Stimulated activated CD8-positive, alpha-beta memory T cell treated with anti-CD3 and anti-CD28 coated beads, Interleukin-4, amount 100 ng/mL, for 1 hour (primary cell): ENCODE results near the gene HS6ST2.

Experiments
- DNase-seq, 2 donors: peaks; one replicate each; pipeline ENCODE4 v3.0.0-alpha.2; 2020; ENCODE audit warnings: low read depth in 2 of 2, low spot score in 1 of 2

The HS6ST2 gene

GRCh38 chrX:132807411-132808030, 150.9 kb downstream of the HS6ST2 start:
- no peak for DNase-seq

- DNase-seq = no peak
These were observed 156.4 kb downstream of the HS6ST2 start for GRCh38 chrX:132802033-132802432.

GRCh38 chrX:132795181-132795580, 163.2 kb downstream of the HS6ST2 start:
- no peak for DNase-seq

- DNase-seq = no peak
These were observed 166.7 kb downstream of the HS6ST2 start for GRCh38 chrX:132791714-132792113.

- DNase-seq = no peak
These were observed 168.1 kb downstream of the HS6ST2 start for GRCh38 chrX:132790329-132790728.

GRCh38 chrX:132786217-132786616, 172.2 kb downstream of the HS6ST2 start:
- no peak for DNase-seq

GRCh38 chrX:132778917-132779316, 179.5 kb downstream of the HS6ST2 start:
- DNase-seq = no peak

GRCh38 chrX:132776486-132777210, 181.8 kb downstream of the HS6ST2 start:
- no peak for DNase-seq

- DNase-seq = no peak
These were observed 183.1 kb downstream of the HS6ST2 start for GRCh38 chrX:132775263-132775823.

- DNase-seq = no peak
These were observed 184.3 kb downstream of the HS6ST2 start for GRCh38 chrX:132774010-132774714.

- no peak for DNase-seq
These were observed 188.8 kb downstream of the HS6ST2 start for GRCh38 chrX:132769609-132770008.

- no peak for DNase-seq
These were observed 192.0 kb downstream of the HS6ST2 start for GRCh38 chrX:132766452-132766851.

- DNase-seq = no peak
These were observed 194.9 kb downstream of the HS6ST2 start for GRCh38 chrX:132763528-132763927.

GRCh38 chrX:132758759-132759158, 199.7 kb downstream of the HS6ST2 start:
- DNase-seq = no peak

- no peak for DNase-seq
These were observed 201.3 kb downstream of the HS6ST2 start for GRCh38 chrX:132757066-132757623.

- no peak for DNase-seq
These were observed 202.0 kb downstream of the HS6ST2 start for GRCh38 chrX:132756439-132756838.

GRCh38 chrX:132751063-132751690, 207.3 kb downstream of the HS6ST2 start:
- DNase-seq = no peak

- no peak for DNase-seq
These were observed 207.9 kb downstream of the HS6ST2 start for GRCh38 chrX:132750331-132751062.

GRCh38 chrX:132749406-132749805, 209.0 kb downstream of the HS6ST2 start:
- no peak for DNase-seq

- no peak for DNase-seq
These were observed 209.5 kb downstream of the HS6ST2 start for GRCh38 chrX:132748909-132749308.
